HCT116 (cell line): ENCODE results near the gene PPP1R12B. TPM values are rescaled to one million over a fixed set of nuclear protein-coding genes. Genes with fewer than 3 reads are reported as not detected.

ENCODE experiments used
- ATAC-seq: fragments of 200-7000 bp; cut with Tn5 transposase; 2 replicates; pipeline ENCODE4 v1.9.1; 2020; ENCODE audit warnings: mild to moderate bottlenecking, moderate library complexity
- BruUV-seq: library from RNA; stranded (reverse); fragments of 400-500 nt; replicated peaks from 2 replicates; lab custom pipeline; 2021; lab: Mats Ljungman, UMichigan
- CTCF ChIA-PET: fragments of 300-600 bp; sonication (Branson Sonifier 250); formaldehyde crosslinking; loops from one replicate; lab custom pipeline; 2021; ENCODE audit warnings: antibody characterized with exemption; lab: Charles Lee
- POLR2A ChIA-PET: fragments of 300-600, 350-600 bp; sonication (Branson Sonifier 250); formaldehyde crosslinking; loops from one replicate; lab custom pipeline; 2021; ENCODE audit warnings: antibody characterized with exemption; lab: Charles Lee
- RAD21 ChIA-PET, 2 experiments: fragments of 300-600 bp; sonication (Branson Sonifier 250); formaldehyde crosslinking; loops; one replicate each; lab custom pipeline; 2023; ENCODE audit warnings: low total read pairs in 2 of 2; ENCODE audit not compliant: uncharacterized antibody in 2 of 2, unreplicated experiment in 2 of 2, low non-redundant PET in 1 of 2; lab: Charles Lee
- DNase-seq: peaks from one replicate; pipeline ENCODE4 v3.0.0-alpha.2; 2010; ENCODE audit warnings: low read depth, low spot score
- H2AFZ ChIP-seq: fragments of 200-600 bp; shearing (Covaris generic), sonication (generic); 2 replicates; pipeline ENCODE4 v1.6.1; 2017; ENCODE audit warnings: low read depth, mixed run types, mixed read lengths, antibody characterized with exemption, low read length; ENCODE audit not compliant: poor library complexity, severe bottlenecking
- H3K27ac ChIP-seq: 2 replicates; pipeline ENCODE4 v1.5.1; 2012; ENCODE audit warnings: low read depth, low read length
- H3K27me3 ChIP-seq: fragments of 200-600 bp; sonication (generic); 2 replicates; pipeline ENCODE4 v1.6.1; 2016; ENCODE audit warnings: mixed run types, low read length, mixed read lengths; ENCODE audit not compliant: insufficient read depth
- H3K36me3 ChIP-seq, 2 experiments: fragments of 200-500 bp in 1 of 2; fragments of 200-600 bp in 1 of 2; sonication (Bioruptor generic) in 1 of 2; sonication (generic) in 1 of 2; 2 replicates each; pipeline versions ENCODE4 v1.5.1 to v1.6.1; 2014 to 2016; ENCODE audit warnings: low read length in 2 of 2, inconsistent platforms in 1 of 2, mixed read lengths in 1 of 2, mixed run types in 1 of 2; ENCODE audit not compliant: insufficient read depth in 2 of 2, control insufficient read depth in 1 of 2
- H3K4me1 ChIP-seq, 2 experiments: fragments of 200-600 bp in 1 of 2; sonication (generic) in 1 of 2; 2 replicates each; pipeline versions ENCODE4 v1.5.1 to v1.6.1; 2012 to 2017; ENCODE audit warnings: low read length in 2 of 2, inconsistent platforms in 1 of 2, mild to moderate bottlenecking in 1 of 2, mixed read lengths in 1 of 2, mixed run types in 1 of 2, moderate library complexity in 1 of 2; ENCODE audit not compliant: insufficient read depth in 2 of 2, control insufficient read depth in 1 of 2
- H3K4me2 ChIP-seq: fragments of 200-600 bp; sonication (generic); 2 replicates; pipeline ENCODE4 v1.6.1; 2017; ENCODE audit warnings: mixed run types, low read length, mixed read lengths
- H3K4me3 ChIP-seq, 2 experiments: fragments of 200-600 bp in 1 of 2; sonication (generic) in 1 of 2; replicated peaks in 1 of 2; 2 replicates each; pipeline ENCODE4 v1.5.1; 2011 to 2016; ENCODE audit warnings: low read length in 2 of 2, control low read depth in 1 of 2, low read depth in 1 of 2, mild to moderate bottlenecking in 1 of 2, mixed read lengths in 1 of 2, mixed run types in 1 of 2
- H3K79me2 ChIP-seq: fragments of 200-600 bp; sonication (generic); 2 replicates; pipeline ENCODE4 v1.6.1; 2017; ENCODE audit warnings: mild to moderate bottlenecking, mixed run types, low read length, moderate library complexity, mixed read lengths; ENCODE audit not compliant: insufficient read depth
- H3K9ac ChIP-seq: fragments of 200-600 bp; sonication (generic); 2 replicates; pipeline ENCODE4 v1.6.1; 2016; ENCODE audit warnings: low read length, mixed read lengths
- H3K9me2 ChIP-seq: fragments of 200-600 bp; sonication (generic), shearing (Covaris generic); 2 replicates; pipeline ENCODE4 v1.6.1; 2017; ENCODE audit warnings: mixed run types, mild to moderate bottlenecking, moderate library complexity; ENCODE audit not compliant: insufficient read depth
- H3K9me3 ChIP-seq, 2 experiments: fragments of 200-500 bp in 1 of 2; fragments of 200-600 bp in 1 of 2; sonication (Bioruptor generic) in 1 of 2; sonication (generic) in 1 of 2; 2 replicates each; pipeline ENCODE4 v1.6.1; 2014 to 2017; ENCODE audit warnings: low read length in 2 of 2, mixed read lengths in 2 of 2, inconsistent platforms in 1 of 2, low read depth in 1 of 2, mild to moderate bottlenecking in 1 of 2, mixed run types in 1 of 2, moderate library complexity in 1 of 2; ENCODE audit not compliant: control insufficient read depth in 1 of 2, insufficient read depth in 1 of 2
- H4K20me1 ChIP-seq: fragments of 200-600 bp; sonication (generic), shearing (Covaris generic); 2 replicates; pipeline ENCODE4 v1.6.1; 2017; ENCODE audit warnings: mixed run types, mild to moderate bottlenecking, moderate library complexity; ENCODE audit not compliant: insufficient read depth
- CEBPB ChIP-seq: IDR thresholded peaks from 2 replicates; pipeline ENCODE4 v1.6.1; 2012; ENCODE audit warnings: low read depth
- EGR1 ChIP-seq: IDR thresholded peaks from 2 replicates; pipeline ENCODE4 v1.6.1; 2012; ENCODE audit warnings: low read depth
- ELF1 ChIP-seq: IDR thresholded peaks from 2 replicates; pipeline ENCODE4 v1.6.1; 2012; ENCODE audit warnings: low read depth, borderline replicate concordance
- EZH2 ChIP-seq: fragments of 200-600 bp; sonication (generic); IDR thresholded peaks from 2 replicates; pipeline ENCODE4 v1.6.1; 2017; ENCODE audit warnings: antibody characterized with exemption, mixed run types
- EZH2phosphoT487 ChIP-seq: fragments of 200-600 bp; IDR thresholded peaks from 2 replicates; pipeline ENCODE4 v1.6.1; 2018; ENCODE audit warnings: antibody characterized with exemption, borderline replicate concordance
- FOSL1 ChIP-seq: IDR thresholded peaks from 2 replicates; pipeline ENCODE4 v1.6.1; 2012; ENCODE audit warnings: low read depth
- POLR2A ChIP-seq: IDR thresholded peaks from 2 replicates; pipeline ENCODE4 v1.7.0; 2011; ENCODE audit warnings: borderline replicate concordance; ENCODE audit not compliant: insufficient read depth, insufficient read length; ENCODE audit errors: extremely low read depth
- POLR2AphosphoS5 ChIP-seq: IDR thresholded peaks from 2 replicates; pipeline ENCODE4 v1.6.1; 2011; ENCODE audit warnings: mild to moderate bottlenecking, low read depth, low read length, moderate library complexity
- RAD21 ChIP-seq: IDR thresholded peaks from 2 replicates; pipeline ENCODE4 v1.6.1; 2012; ENCODE audit warnings: low read depth, mild to moderate bottlenecking
- SIN3A ChIP-seq: IDR thresholded peaks from 2 replicates; pipeline ENCODE4 v1.6.1; 2012; ENCODE audit warnings: low read depth
- SRF ChIP-seq: IDR thresholded peaks from 2 replicates; pipeline ENCODE4 v1.6.1; 2012; ENCODE audit warnings: low read depth
- TCF7L2 ChIP-seq: IDR thresholded peaks from 2 replicates; pipeline ENCODE4 v1.7.0; 2011; ENCODE audit warnings: borderline replicate concordance, inconsistent platforms; ENCODE audit not compliant: insufficient read depth, insufficient read length; ENCODE audit errors: extremely low read depth
- YY1 ChIP-seq: IDR thresholded peaks from 2 replicates; pipeline ENCODE4 v1.6.1; 2011; ENCODE audit warnings: low read length, low read depth, moderate library complexity, mild to moderate bottlenecking; ENCODE audit not compliant: insufficient replicate concordance; ENCODE audit errors: extremely low read depth
- ZFX ChIP-seq: fragments of 450-650 bp; IDR thresholded peaks from 2 replicates; pipeline ENCODE4 v1.6.1; 2017
- intact Hi-C: fragments of 100-400 bp; cut with micrococcal nuclease; formaldehyde crosslinking; loops from 2 replicates; pipeline ENCODE4 v1.10.0; 2022
- total RNA-seq: library from RNA; stranded (reverse); gene quantifications from one replicate; pipeline ENCODE4 v1.2.1, GENCODE V29; 2021; ENCODE audit not compliant: unreplicated experiment
- TF ChIP-seq, protein P1 (sequence below): IDR thresholded peaks from 2 replicates; pipeline ENCODE4 v1.6.1; 2012; ENCODE audit warnings: low read depth
- TF ChIP-seq, protein P2 (sequence below): IDR thresholded peaks from 2 replicates; pipeline ENCODE4 v1.6.1; 2012

The PPP1R12B gene
- total RNA-seq, 1 experiment from 2014 or later, result 14.3 TPM

DNA sequence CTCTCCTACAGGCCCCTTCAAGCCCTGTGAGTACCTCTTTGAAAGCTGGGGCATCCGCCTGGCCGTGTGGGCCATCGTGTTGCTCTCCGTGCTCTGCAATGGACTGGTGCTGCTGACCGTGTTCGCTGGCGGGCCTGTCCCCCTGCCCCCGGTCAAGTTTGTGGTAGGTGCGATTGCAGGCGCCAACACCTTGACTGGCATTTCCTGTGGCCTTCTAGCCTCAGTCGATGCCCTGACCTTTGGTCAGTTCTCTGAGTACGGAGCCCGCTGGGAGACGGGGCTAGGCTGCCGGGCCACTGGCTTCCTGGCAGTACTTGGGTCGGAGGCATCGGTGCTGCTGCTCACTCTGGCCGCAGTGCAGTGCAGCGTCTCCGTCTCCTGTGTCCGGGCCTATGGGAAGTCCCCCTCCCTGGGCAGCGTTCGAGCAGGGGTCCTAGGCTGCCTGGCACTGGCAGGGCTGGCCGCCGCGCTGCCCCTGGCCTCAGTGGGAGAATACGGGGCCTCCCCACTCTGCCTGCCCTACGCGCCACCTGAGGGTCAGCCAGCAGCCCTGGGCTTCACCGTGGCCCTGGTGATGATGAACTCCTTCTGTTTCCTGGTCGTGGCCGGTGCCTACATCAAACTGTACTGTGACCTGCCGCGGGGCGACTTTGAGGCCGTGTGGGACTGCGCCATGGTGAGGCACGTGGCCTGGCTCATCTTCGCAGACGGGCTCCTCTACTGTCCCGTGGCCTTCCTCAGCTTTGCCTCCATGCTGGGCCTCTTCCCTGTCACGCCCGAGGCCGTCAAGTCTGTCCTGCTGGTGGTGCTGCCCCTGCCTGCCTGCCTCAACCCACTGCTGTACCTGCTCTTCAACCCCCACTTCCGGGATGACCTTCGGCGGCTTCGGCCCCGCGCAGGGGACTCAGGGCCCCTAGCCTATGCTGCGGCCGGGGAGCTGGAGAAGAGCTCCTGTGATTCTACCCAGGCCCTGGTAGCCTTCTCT is 30.3 kb upstream of the PPP1R12B start:
- ChIA-PET CTCF (no interaction called here), POLR2A (no interaction called here)
- TF ChIP-seq YY1 (no peak), EZH2 (no peak), RAD21 (no peak), POLR2A (no peak), POLR2AphosphoS5 (no peak), EGR1 (no peak), ELF1 (no peak), FOSL1 (no peak), TCF7L2 (no peak), EZH2phosphoT487 (no peak), SIN3A (no peak), ZFX (no peak), CEBPB (no peak), SRF (no peak)
- TF ChIP-seq, protein P1, sequence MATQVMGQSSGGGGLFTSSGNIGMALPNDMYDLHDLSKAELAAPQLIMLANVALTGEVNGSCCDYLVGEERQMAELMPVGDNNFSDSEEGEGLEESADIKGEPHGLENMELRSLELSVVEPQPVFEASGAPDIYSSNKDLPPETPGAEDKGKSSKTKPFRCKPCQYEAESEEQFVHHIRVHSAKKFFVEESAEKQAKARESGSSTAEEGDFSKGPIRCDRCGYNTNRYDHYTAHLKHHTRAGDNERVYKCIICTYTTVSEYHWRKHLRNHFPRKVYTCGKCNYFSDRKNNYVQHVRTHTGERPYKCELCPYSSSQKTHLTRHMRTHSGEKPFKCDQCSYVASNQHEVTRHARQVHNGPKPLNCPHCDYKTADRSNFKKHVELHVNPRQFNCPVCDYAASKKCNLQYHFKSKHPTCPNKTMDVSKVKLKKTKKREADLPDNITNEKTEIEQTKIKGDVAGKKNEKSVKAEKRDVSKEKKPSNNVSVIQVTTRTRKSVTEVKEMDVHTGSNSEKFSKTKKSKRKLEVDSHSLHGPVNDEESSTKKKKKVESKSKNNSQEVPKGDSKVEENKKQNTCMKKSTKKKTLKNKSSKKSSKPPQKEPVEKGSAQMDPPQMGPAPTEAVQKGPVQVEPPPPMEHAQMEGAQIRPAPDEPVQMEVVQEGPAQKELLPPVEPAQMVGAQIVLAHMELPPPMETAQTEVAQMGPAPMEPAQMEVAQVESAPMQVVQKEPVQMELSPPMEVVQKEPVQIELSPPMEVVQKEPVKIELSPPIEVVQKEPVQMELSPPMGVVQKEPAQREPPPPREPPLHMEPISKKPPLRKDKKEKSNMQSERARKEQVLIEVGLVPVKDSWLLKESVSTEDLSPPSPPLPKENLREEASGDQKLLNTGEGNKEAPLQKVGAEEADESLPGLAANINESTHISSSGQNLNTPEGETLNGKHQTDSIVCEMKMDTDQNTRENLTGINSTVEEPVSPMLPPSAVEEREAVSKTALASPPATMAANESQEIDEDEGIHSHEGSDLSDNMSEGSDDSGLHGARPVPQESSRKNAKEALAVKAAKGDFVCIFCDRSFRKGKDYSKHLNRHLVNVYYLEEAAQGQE, result no peak
- TF ChIP-seq, protein P2, sequence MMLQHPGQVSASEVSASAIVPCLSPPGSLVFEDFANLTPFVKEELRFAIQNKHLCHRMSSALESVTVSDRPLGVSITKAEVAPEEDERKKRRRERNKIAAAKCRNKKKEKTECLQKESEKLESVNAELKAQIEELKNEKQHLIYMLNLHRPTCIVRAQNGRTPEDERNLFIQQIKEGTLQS, result no peak

More for the DNA sequence above, 30.3 kb upstream of the PPP1R12B start:
- no peaks in the 10 kb centered on the region for H3K9me2 ChIP-seq
- H3K27me3 ChIP-seq, result peaks cover 13% of the 10 kb centered on the region; the same call in 1 of the 2 replicates
- no peak overlapping the region for H3K9ac ChIP-seq
- intact Hi-C loops, result no loop called here
- no peak overlapping the region for H2AFZ ChIP-seq
- H3K79me2 ChIP-seq, result no peaks in the 10 kb centered on the region
- ATAC-seq (no peak), DNase-seq (no peak)
- H3K36me3 ChIP-seq, result no peaks in the 10 kb centered on the region
- no peaks in the 10 kb centered on the region for H4K20me1 ChIP-seq
- no peaks in the 10 kb centered on the region for H3K4me1 ChIP-seq
- RAD21 ChIA-PET, result no interaction called here
- no TSS peak for BruUV-seq
- H3K4me2 ChIP-seq, result no peak overlapping the region
- H3K27ac ChIP-seq, result no peak overlapping the region
- H3K4me3 ChIP-seq, result no peak overlapping the region
- no peaks in the 10 kb centered on the region for H3K9me3 ChIP-seq
